ENCODE results near the gene RNF14. TPM values are rescaled to one million over a fixed set of nuclear protein-coding genes. Genes with fewer than 3 reads are reported as not detected.

RNF14 gene
- polyA plus RNA-seq, 3 donors = 54.4 to 64.2 (median 55.8) TPM

DNA sequence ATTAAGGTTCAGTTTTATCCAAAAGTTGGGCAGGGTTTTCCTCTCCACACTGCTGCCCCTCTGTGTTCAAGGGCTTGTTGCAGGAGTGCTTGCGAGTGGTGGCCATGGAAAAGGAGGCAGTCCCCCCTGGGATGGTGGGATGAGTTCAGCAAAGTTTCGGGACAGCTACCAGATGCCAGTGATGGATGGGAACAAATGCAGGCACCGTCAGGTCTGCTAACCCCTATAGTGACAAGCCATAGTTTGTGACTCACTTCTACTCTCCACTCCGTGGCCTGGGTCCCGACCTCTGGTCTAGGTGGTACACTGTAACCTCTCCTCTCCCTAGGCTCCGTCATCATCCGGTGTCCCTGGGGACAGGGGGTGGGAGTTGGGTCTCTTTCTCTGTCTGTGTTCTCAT, 3.8 kb upstream of the RNF14 start:
- DNase-seq (ENCODE audit: extremely low read depth in 1 of 11, low read depth in 9 of 11, low spot score in 4 of 11) = no peak

GRCh38 chr5:141966275-141966962, 2.5 kb upstream of the RNF14 start:
- no peak for DNase-seq (ENCODE audit: extremely low read depth in 1 of 11, low read depth in 9 of 11, low spot score in 4 of 11)

- DNase-seq (ENCODE audit: extremely low read depth in 1 of 11, low read depth in 9 of 11, low spot score in 4 of 11) = no peak
These were observed 2.0 kb upstream of the RNF14 start for GRCh38 chr5:141966963-141967333.

DNA sequence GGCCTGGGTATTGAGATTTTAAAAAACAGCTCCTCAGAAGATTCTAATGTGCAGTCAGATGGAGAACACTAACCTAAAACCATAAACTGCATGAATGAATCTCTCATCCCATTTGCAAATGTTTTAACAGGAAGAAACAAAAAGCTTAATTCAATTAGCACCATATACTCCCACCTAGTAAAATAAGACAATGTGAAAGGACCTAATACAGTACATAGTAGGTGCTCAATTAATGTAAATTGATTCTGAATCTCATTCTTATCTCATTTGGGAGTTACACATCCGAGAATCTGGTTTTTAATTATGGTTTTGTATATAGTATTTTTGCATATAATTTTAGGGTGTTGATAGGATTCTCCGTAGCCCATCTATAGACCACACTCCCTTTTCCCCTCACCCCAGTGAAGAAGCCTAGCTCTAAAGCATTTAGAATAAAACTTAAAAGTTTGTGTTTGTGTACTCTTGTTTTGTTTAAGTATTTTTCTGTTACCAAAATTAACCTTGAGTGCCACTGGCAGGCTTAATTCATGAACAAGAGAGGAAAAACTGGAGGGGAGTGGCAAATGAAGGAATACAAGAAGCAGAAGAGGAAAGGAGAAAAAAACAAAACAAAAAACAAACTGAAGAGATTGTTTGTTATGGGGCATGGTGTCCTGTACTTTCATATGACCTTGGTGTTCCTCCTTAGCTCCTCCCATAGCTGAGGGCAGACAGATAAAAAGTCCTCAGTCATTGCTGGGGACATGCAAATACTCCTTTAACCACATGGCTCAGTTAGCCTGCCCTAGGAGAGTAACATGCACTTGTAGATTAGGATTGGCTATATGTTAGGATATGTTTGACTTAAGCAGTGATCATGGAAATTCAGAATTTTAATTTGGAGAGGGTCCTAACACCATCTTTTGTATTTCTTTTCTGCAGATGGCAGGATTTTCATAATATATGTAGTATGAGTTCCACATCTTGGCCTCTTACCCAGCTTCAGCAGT, 1.2 kb downstream of the RNF14 start:
- DNase-seq (ENCODE audit: extremely low read depth in 1 of 11, low read depth in 9 of 11, low spot score in 4 of 11) = no peak

DNA sequence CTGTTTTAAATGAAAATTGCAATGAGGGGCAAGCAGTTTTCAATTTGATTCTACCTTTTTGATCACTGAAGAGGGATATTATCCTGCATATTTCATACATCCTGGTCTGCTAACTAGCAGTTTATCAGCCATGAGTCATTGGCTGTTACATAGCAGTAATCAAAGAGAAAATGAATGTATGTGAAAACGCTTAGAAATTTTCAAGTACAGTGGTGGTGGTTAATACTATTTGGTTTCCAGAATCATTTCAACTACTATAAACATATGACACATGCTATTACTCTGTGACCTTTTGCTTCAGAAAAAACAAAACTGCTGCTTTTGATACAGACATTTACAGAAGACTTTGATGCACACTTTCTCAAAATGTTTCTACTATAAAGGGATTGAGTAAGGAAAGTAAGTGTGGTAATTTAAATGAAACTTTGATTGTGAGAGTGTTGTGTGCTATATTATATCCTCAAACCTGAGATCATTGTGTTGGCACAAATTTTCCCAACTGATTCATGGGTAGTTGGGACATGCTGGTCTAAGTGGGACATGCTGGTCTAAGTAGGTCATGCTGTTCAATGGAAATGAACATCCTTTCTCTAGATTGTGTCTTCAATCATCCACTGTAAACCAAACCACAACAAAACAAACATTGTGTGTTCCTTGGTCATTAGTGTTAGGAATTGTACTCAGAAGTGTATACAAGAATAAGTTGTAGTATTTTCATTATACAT, 5.1 kb downstream of the RNF14 start:
- DNase-seq (ENCODE audit: extremely low read depth in 1 of 11, low read depth in 9 of 11, low spot score in 4 of 11) = no peak

DNA sequence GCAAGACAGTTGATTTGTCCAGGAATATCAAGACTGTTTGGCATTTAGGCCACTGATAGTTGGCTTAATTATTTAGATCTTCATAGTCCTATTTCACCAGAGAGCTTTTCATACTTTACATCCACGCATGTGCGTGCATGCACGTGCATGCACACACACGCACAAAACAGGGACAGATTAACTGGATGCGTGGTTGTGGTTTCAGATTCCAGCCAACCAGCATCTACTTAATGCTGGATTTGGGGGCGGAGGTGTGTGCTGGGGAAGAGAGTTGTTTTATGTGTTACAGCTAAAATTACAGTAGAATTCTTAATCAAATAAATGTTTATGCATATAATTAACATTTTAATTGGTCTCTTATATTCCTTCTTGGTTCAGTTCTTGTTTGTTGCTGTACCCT, 7.3 kb downstream of the RNF14 start:
- DNase-seq (ENCODE audit: extremely low read depth in 1 of 11, low read depth in 9 of 11, low spot score in 4 of 11) = no peak

GRCh38 chr5:141978389-141978788, 9.5 kb downstream of the RNF14 start:
- no peak for DNase-seq (ENCODE audit: extremely low read depth in 1 of 11, low read depth in 9 of 11, low spot score in 4 of 11)

DNA sequence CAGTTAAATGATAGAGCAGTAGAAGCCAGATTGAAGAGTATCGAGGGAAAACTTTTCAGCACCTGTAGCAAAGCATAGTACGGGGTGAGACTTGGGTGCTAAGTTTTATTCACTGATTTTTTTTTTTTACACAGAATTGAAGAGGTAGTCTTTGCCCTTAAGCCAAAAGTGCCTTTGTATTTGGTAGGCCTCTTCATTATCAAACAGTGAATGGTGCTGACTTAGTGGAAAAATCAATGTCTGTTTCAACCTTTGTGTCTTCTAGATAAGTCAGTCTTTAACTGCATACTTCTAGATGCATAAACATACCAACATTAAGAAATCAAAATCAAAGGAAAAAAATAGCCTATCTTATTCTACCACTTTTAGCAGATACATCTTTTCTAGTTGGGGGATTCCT, 13.7 kb downstream of the RNF14 start:
- DNase-seq (ENCODE audit: extremely low read depth in 1 of 11, low read depth in 9 of 11, low spot score in 4 of 11) = no peak

DNA sequence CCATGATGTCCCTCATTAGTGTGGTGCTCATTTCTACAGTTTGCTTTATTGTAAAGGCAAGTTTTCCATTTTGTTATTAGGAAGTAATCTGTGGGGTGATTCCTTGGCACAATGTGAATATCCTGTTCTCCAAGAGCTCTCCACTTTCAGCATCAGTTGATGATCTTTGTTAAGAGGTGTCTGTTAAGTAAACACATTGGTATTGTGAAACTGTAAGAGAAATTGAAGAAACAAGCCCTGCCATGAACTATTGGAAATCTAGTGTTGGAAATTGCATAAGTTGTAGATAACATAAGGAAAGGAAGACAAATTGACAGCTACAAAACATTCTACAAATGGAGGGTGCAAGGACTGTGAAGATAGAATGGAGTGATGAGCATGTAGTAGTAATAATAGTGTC, 17.2 kb downstream of the RNF14 start:
- DNase-seq (ENCODE audit: extremely low read depth in 1 of 11, low read depth in 9 of 11, low spot score in 4 of 11) = no peak

DNA sequence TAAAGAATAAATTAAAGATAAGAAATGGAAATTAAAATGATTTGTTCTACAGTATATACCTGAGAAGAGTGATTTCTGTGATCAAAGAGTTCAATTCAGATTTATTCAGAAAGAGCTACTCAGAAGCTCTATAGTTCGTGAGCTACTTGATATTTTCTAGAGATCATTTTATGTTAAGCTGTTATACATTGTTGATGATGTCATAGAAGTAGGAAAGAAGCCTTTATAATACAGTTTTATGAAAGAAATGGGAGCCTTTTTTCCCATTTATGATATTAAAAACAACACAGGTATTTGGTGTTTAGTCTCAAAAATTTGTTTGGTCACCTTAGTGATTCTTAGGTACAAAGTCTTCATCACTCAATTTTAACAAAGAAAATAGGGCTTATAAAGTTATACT, 20.8 kb downstream of the RNF14 start:
- no peak for DNase-seq (ENCODE audit: extremely low read depth in 1 of 11, low read depth in 9 of 11, low spot score in 4 of 11)

DNA sequence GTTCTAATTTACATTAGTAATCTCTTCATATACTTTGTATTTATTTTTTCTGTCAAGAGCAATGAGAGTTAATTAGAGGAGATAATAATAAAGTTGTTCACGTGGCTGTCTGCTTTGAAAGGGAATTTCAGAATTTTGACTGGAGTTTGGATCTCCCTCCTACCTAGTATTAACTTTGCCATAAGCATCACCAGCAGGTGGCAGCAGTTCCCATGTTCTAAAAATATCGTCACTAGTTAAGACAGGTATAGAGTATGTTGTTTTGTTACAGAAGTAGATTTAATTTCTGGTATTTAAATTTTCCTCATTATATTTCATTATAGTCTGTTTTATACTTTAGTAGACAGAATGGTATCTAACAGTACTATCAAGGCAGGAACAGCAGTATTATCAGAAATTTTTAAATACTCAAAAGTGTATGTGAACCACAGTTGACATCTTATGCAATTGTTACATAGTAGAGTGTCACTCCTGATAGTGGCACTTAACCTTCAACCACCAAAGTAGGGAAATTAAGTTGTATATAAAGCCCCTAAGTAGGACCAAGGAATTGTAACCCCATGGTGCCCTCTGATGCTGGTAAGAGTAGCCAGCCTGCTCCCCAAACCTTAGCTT, 23.6 kb downstream of the RNF14 start:
- DNase-seq (ENCODE audit: extremely low read depth in 1 of 11, low read depth in 9 of 11, low spot score in 4 of 11) = peak in 7 of 11 donors; percentile 47 to 70 (median 62)

DNA sequence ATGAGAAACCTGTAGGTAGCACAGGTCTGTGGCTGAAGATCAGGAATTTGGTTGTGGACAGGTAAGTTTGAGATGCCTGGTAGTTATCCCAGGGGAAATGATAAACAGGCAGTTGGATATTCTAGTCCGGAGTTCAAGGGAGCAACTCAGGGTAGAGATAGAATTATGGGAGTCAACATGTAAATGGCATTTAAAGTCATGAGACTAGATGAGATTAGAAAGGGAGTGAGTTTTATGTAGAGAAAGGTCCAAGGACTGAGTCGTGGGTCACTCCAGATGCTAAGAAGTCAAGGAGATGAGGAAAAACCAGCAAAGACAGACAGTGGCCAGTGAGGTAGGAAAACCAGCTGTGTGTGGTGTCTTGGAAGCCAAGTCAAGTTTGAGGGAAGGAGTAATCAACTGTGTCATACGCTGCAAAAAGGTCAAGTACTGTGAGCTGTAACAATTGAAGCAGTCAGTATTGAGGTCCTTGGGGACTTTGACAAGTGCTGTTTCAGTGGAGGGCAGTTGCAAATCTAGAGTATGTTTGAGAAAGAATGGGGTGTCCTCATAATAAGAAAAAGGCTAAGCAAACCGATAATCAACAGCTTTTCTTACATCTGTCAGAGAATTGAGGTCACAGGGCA, 25.7 kb downstream of the RNF14 start:
- no peak for DNase-seq (ENCODE audit: extremely low read depth in 1 of 11, low read depth in 9 of 11, low spot score in 4 of 11)

GRCh38 chr5:141995656-141996055, 26.8 kb downstream of the RNF14 start:
- DNase-seq (ENCODE audit: extremely low read depth in 1 of 11, low read depth in 9 of 11, low spot score in 4 of 11) = peak in 1 of 11 donors; percentile 1

GRCh38 chr5:141997358-141997960, 28.6 kb downstream of the RNF14 start:
- DNase-seq (ENCODE audit: extremely low read depth in 1 of 11, low read depth in 9 of 11, low spot score in 4 of 11) = no peak

DNA sequence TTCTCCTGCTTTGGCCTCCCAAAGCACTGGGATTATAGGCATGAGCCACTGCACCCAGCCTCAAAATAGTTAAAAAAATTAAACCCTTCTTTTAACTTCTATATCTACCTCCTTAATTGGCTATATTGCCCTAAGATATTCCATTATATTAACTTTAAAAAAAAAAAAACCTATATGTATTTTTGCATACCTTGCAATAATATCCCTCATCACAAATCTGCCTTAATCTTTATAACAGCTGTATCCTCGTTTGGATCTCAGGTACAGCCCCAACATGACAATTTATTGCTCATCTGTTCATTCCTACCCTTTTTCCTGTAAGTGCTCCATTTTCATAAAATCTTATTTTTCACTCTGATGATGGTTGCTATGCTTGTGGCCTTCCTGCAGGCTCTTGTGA, 31.3 kb downstream of the RNF14 start:
- DNase-seq (ENCODE audit: extremely low read depth in 1 of 11, low read depth in 9 of 11, low spot score in 4 of 11) = no peak

GRCh38 chr5:142000704-142001484, 32.0 kb downstream of the RNF14 start:
- DNase-seq (ENCODE audit: extremely low read depth in 1 of 11, low read depth in 9 of 11, low spot score in 4 of 11) = no peak

- no peak for DNase-seq (ENCODE audit: extremely low read depth in 1 of 11, low read depth in 9 of 11, low spot score in 4 of 11)
These were observed 34.4 kb downstream of the RNF14 start for GRCh38 chr5:142003266-142003800.
